ENCODE results near the gene IRGQ.
"Not testable (repeated sequence)": the region's sequence is repeated elsewhere in the genome, so short reads cannot be mapped to it uniquely, and the experiment has no call there.

IRGQ gene

GRCh38 chr19:43596842-43597461 is 1.0 kb upstream of the IRGQ start:
- no peak for DNase-seq

GRCh38 chr19:43595605-43595998 is 332 bp downstream of the IRGQ start:
- no peak for DNase-seq

- DNase-seq = peak; percentile 77 to 81
Measured at GRCh38 chr19:43594710-43595604, 977 bp downstream of the IRGQ start.

- DNase-seq = no peak
Measured at GRCh38 chr19:43594081-43594697, 1.7 kb downstream of the IRGQ start.

GRCh38 chr19:43592800-43593350 is 3.1 kb downstream of the IRGQ start:
- DNase-seq = no peak

GRCh38 chr19:43591904-43592772 is 3.8 kb downstream of the IRGQ start:
- DNase-seq = no peak

GRCh38 chr19:43589678-43590077 is 6.3 kb downstream of the IRGQ start:
- DNase-seq = peak; percentile 22 to 24

- DNase-seq = no peak
Measured at GRCh38 chr19:43589277-43589676, 6.7 kb downstream of the IRGQ start.

GRCh38 chr19:43587029-43587428 is 8.9 kb downstream of the IRGQ start:
- DNase-seq = not testable (repeated sequence)

- DNase-seq = no peak
Measured at GRCh38 chr19:43586346-43586745, 9.6 kb downstream of the IRGQ start.

- no peak for DNase-seq
Measured at GRCh38 chr19:43584484-43584883, 11.4 kb downstream of the IRGQ start.

GRCh38 chr19:43582495-43582894 is 13.4 kb downstream of the IRGQ start:
- no peak for DNase-seq

GRCh38 chr19:43581467-43581866 is 14.5 kb downstream of the IRGQ start:
- no peak for DNase-seq

GRCh38 chr19:43578787-43579186 is 17.1 kb downstream of the IRGQ start:
- no peak for DNase-seq

GRCh38 chr19:43575955-43576878 is 19.7 kb downstream of the IRGQ start:
- no peak for DNase-seq

GRCh38 chr19:43575156-43575950 is 20.6 kb downstream of the IRGQ start, which contains the start of the genes PINLYP and XRCC1:
TSS of gene PINLYP (plus strand) at chr19:43575801. CDS start at chr19:43577192, 1,391 bp downstream.
TSS of gene XRCC1 (minus strand) at chr19:43575527. CDS start at chr19:43575458, 69 bp downstream.
- peak; percentile 98 to 99 for DNase-seq

- DNase-seq = no peak
Measured at GRCh38 chr19:43574424-43575155, 21.3 kb downstream of the IRGQ start.

- no peak for DNase-seq
Measured at GRCh38 chr19:43572171-43572588, 23.8 kb downstream of the IRGQ start.

- no peak for DNase-seq
Measured at GRCh38 chr19:43570174-43570791, 25.7 kb downstream of the IRGQ start.
